GM21390 (cell line): Measurements from ENCODE around the gene HIGD1C.
"Not testable (repeated sequence)": the region's sequence is repeated elsewhere in the genome, so short reads cannot be mapped to it uniquely, and the experiment has no call there.

Source experiments
- ATAC-seq: cut with Tn5 transposase; IDR thresholded peaks from one replicate; pipeline ENCODE4 v1.9.1; 2021; ENCODE audit not compliant: unreplicated experiment

The HIGD1C gene

GRCh38 chr12:50933459-50934124 is 18.8 kb upstream of the HIGD1C start:
- ATAC-seq = no peak

DNA sequence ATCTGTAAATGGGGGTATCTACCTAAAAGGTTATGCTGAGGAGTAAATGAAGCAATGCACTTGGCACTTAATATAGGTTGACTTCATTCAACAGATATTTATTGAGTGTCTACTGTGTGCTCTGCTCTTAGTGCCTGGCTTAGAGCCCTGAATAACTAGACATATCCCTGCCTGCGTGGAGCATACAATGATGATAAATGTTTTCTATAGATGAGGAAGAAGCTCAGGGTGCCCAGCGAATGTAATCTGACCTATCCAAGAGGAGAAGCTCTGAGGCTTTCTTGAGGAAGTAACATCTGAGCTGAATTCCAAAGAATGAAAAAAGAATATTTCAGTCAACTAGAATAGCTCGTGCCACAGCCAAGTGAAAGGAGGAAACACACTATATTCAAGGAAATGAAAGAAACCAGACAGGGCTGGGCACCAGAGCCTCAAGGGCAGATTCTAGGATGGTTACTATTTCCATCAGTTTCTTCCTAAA is 17.9 kb upstream of the HIGD1C start:
- no peak for ATAC-seq

GRCh38 chr12:50934981-50935807 is 17.1 kb upstream of the HIGD1C start:
- no peak for ATAC-seq

DNA sequence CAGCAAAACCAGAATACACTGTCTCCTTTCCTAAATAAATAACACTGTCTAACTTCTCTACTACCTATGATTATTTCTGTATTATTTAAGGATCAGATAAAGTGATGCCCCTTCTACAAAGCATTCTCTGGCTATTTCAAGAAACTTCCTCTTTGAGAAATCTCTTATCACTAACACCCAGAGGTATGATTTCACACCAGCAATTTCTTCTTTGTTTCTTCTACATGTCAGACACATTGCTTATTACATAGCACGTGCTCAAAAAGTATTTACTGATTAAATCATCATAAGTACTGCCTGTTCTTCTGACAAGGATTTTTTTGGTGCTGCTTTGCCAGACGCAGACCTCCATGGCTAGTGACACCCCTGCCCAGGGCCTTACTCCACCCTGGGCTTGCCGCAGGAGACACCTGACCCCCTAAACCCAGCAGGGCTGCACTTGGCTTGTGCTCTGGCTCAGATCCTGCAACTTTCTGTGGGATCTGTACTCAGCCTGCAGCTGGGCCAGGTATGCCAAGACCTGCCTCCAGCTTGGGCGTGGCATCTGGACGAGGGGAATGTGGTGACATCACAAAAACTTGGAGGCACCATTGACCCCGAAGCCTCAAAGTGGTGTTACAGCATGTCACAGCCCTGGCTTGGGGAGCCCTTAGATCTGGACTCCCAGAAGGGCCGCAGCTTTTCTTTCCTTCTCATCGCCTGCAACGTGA is 15.4 kb upstream of the HIGD1C start:
- no peak for ATAC-seq

DNA sequence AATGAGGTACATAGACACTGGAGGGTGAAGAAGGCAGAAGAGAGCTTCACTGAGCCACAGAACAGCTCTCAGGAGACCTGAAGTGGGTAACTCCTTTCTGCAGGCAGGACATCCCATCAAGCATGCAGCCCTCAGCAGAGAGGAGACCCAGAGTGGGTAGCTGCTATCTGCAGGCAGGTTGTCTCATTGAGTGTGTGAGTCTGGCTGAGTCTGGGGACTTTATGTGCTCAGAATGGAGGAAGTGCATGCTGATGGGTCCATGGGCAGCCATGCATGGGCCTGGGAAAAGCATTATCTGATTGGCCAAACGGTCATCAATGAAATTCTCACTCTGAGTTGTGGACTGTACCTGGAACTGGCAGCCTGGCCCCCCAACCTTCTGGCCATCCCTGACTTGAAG is 14.7 kb upstream of the HIGD1C start:
- no peak for ATAC-seq

DNA sequence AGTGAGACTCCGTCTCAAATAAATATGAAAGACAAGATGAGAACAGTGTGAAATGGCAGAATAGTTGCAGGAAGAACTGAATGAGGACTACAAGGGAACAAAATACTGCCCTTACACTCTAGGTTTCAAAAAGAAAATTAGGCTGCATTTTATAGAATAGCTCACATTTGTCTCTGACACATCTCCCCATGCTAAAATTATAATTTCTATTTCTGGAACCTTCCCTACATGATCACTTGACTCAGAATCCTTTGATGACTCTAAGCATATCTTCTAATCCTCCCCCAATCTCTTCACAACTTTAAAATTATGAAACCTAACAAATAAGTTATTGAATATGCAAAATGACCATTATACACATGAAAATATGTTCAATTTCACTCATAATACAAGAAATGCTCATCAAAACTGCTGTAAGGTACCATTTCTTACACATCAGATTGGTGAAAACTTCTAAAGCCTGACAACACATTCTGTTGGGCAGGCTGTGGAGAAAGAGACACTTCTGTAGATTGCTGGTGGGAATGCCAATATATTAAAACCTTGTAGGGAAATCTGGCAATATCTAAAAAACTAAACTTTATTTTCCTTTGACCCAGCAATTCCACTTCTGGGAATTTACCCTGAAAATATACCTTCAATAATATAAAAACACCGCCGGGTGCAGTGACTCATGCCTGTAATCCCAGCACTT is 4.3 kb upstream of the HIGD1C start:
- no peak for ATAC-seq

- no peak for ATAC-seq
Measured at GRCh38 chr12:50948798-50949197, 3.5 kb upstream of the HIGD1C start.

- ATAC-seq = no peak
Measured at GRCh38 chr12:50949801-50950302, 2.5 kb upstream of the HIGD1C start.

GRCh38 chr12:50951112-50951511 is 1.2 kb upstream of the HIGD1C start:
- no peak for ATAC-seq

DNA sequence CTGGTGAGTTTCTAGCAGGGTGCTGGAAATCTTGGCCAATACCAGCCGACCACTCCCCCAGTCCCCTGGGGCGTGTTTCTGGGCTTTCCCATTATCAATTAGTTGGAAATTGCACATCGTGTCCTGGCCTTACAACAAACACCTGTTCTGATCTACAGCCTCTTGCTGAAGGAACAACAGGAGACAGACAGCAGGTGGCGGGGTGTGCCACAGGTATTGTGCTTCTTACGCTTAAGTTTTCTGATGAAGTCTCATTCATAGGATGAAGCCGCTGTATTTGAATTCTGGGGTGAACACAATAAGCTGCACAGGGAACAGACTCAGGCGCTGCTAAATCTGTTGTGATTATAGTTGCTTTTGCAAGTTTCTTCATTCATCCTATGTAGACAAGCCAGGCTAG is 703 bp downstream of the HIGD1C start:
- no peak for ATAC-seq

DNA sequence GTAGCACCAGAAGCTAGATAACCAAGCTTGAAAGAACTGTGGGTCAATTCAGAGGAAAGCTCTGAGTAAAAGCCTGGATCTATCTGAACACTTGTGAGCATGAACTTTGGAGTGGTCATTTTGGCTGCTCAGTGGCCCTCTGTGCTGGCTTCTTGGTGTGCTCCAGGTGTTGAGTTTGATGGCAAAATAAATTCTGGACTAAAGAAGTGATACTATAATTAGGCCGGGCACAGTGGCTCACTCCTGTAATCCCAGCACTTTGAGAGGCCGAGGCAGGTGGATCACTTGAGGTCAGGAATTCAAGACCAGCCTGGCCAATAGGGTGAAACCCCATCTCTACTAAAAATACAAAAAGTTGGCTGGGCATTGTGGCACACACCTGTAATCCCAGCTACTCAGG is 2.4 kb downstream of the HIGD1C start:
- not testable (repeated sequence) for ATAC-seq

- no peak for ATAC-seq
Measured at GRCh38 chr12:50955288-50955687, 2.9 kb downstream of the HIGD1C start.

GRCh38 chr12:50955697-50956096 is 3.4 kb downstream of the HIGD1C start:
- no peak for ATAC-seq

GRCh38 chr12:50960130-50960529 is 7.8 kb downstream of the HIGD1C start:
- no peak for ATAC-seq

- ATAC-seq = no peak
Measured at GRCh38 chr12:50961708-50962107, 9.4 kb downstream of the HIGD1C start.

GRCh38 chr12:50964432-50964831 is 12.1 kb downstream of the HIGD1C start:
- ATAC-seq = no peak

- no peak for ATAC-seq
Measured at GRCh38 chr12:50971946-50972345, 19.6 kb downstream of the HIGD1C start.

DNA sequence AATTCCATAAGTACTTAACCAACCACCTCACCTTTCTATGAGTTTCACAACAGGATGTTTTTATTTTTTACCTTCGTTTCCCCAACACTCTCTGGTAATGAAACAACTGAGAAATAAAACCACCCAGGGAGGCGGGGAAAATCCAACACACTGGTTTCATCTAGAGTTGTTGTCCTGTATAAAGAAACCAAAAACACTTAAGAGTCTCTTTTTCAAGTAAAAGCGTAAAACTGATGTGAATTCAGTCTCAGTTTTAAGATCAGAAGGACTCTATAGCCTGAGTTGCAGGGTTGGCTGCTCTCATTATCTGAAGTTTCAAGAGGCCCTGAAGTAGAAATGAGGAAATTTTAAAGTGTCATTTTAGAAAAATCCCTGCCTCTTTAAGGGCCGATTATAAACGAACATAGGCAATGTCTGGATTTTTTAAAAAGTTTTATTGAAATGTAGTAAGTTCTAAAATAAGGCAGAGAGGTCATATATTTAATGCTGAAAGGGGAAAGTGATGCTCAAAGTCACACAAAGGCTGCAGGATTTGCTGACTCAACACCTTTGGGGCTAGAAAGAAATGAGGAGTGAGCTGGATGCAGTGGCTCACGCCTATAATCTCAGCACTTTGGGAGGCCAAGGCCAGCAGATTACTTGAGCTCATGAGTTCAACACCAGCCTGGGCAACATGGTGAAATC is 27.2 kb downstream of the HIGD1C start:
- ATAC-seq = peak; percentile 71

DNA sequence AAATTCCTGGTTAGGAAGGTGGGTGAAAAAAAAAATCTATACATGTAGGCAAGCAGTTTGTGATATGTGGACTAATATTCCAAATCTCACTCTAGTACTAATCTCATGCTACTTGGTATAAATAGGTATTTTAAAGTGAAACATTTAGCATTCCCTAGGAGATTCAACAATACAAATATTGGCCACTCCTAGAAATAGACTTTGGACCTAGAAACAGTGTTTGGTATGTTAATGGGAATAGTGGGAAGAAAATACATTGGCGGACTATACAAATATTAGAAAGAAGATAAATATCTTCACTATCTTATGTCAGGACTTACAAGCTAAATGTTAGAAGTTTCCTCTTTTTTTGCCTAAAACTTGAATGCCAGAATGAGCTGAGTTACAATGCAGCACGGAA is 28.2 kb downstream of the HIGD1C start:
- no peak for ATAC-seq
